OCI-LY1 (cell line): ENCODE measurements around the gene FARP1.

ENCODE experiments used
- H2AFZ ChIP-seq: fragments of 200-600 bp; sonication (generic), shearing (Covaris generic); 2 replicates; pipeline ENCODE4 v1.6.0; 2014; ENCODE audit warnings: antibody characterized with exemption, mild to moderate bottlenecking, low read length
- H3F3A ChIP-seq: fragments of 200-600 bp; sonication (generic), shearing (Covaris generic); 2 replicates; pipeline ENCODE4 v1.6.0; 2014; ENCODE audit warnings: mild to moderate bottlenecking, antibody characterized with exemption, low read length, moderate library complexity; ENCODE audit not compliant: insufficient read depth
- H3K27ac ChIP-seq: fragments of 200-600 bp; sonication (generic); 2 replicates; pipeline ENCODE4 v1.5.1; 2014; ENCODE audit warnings: low read length, mixed run types, mild to moderate bottlenecking, low read depth; ENCODE audit not compliant: poor library complexity, severe bottlenecking
- H3K27me3 ChIP-seq: fragments of 200-600 bp; sonication (generic); 2 replicates; pipeline ENCODE4 v1.6.0; 2014; ENCODE audit warnings: antibody characterized with exemption, mild to moderate bottlenecking, low read length, moderate library complexity; ENCODE audit not compliant: insufficient read depth
- H3K36me3 ChIP-seq: fragments of 200-600 bp; sonication (generic); 2 replicates; pipeline ENCODE4 v1.6.1; 2014; ENCODE audit warnings: mild to moderate bottlenecking, antibody characterized with exemption, low read length, moderate library complexity, mixed read lengths; ENCODE audit not compliant: insufficient read depth
- H3K4me1 ChIP-seq: fragments of 200-600 bp; sonication (generic); 2 replicates; pipeline ENCODE4 v1.5.1; 2014; ENCODE audit warnings: mild to moderate bottlenecking, low read length, moderate library complexity; ENCODE audit not compliant: insufficient read depth, severe bottlenecking
- H3K4me2 ChIP-seq: fragments of 200-600 bp; sonication (generic), shearing (Covaris generic); 2 replicates; pipeline ENCODE4 v1.6.1; 2014; ENCODE audit warnings: low read length
- H3K4me3 ChIP-seq: fragments of 200-600 bp; sonication (generic); 2 replicates; pipeline ENCODE4 v1.5.1; 2014; ENCODE audit warnings: low read length, low read depth, mild to moderate bottlenecking, mixed read lengths; ENCODE audit not compliant: poor library complexity, severe bottlenecking
- H3K79me2 ChIP-seq: fragments of 200-600 bp; shearing (Covaris generic); 2 replicates; pipeline ENCODE4 v1.6.1; 2016; ENCODE audit warnings: mixed run types, low read length, mixed read lengths; ENCODE audit not compliant: insufficient read depth
- H3K9ac ChIP-seq: fragments of 200-600 bp; sonication (generic), shearing (Covaris generic); 2 replicates; pipeline ENCODE4 v1.6.1; 2014; ENCODE audit warnings: mild to moderate bottlenecking, low read length, mixed read lengths
- H3K9me2 ChIP-seq: fragments of 200-600 bp; sonication (generic), shearing (Covaris generic); 2 replicates; pipeline ENCODE4 v1.6.1; 2014; ENCODE audit warnings: low read depth, mild to moderate bottlenecking, low read length, mixed read lengths
- H3K9me3 ChIP-seq: fragments of 200-600 bp; shearing (Covaris generic); 2 replicates; pipeline ENCODE4 v1.6.1; 2014; ENCODE audit warnings: low read length, mixed read lengths
- H4K20me1 ChIP-seq: fragments of 200-600 bp; sonication (generic), shearing (Covaris generic); 2 replicates; pipeline ENCODE4 v1.6.0; 2016; ENCODE audit warnings: mild to moderate bottlenecking, low read length; ENCODE audit not compliant: insufficient read depth
- EZH2 ChIP-seq: fragments of 200-600 bp; sonication (generic), shearing (Covaris generic); IDR thresholded peaks from 2 replicates; pipeline ENCODE4 v1.8.0; 2017; ENCODE audit warnings: borderline replicate concordance, mixed run types, mild to moderate bottlenecking, antibody characterized with exemption, low read length, moderate library complexity, mixed read lengths
- TF ChIP-seq, protein P1 (sequence below): fragments of 200-600 bp; sonication (generic), shearing (Covaris generic); IDR thresholded peaks from 2 replicates; pipeline ENCODE4 v1.5.1; 2017; ENCODE audit warnings: mild to moderate bottlenecking, antibody characterized with exemption, low read length, moderate library complexity, mixed read lengths

The FARP1 gene

DNA sequence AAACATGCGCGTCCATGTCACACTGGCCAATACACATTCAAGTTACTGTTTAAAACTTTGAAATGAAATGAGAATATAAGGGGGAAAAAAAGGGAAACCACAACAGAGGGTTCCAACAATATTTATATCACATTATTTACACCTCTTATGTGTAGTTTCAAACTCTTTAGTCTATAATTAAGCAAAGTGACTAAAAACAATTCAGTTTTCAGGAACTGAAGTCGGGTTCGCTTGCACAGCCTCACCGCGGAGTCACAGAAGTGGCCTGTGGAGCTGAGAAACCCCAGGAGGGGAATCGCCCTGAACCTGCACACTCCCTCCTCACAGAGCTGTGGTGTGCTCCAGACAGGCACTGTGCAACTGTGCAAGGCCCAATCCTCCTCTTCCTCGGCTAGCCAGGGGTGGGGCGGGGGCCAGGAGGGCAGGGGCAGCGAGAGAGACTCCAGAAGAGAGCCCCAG, 358.1 kb downstream of the FARP1 start:
- Histone ChIP-seq H3K27me3 (no peaks in the 10 kb centered on the region), H3K4me3 (no peak overlapping the region), H3K79me2 (peaks cover 6% of the 10 kb centered on the region; the same call in 1 of the 2 replicates), H3K9ac (no peak overlapping the region), H3K9me2 (no peaks in the 10 kb centered on the region), H2AFZ (no peak overlapping the region), H3K27ac (no peak overlapping the region), H3K36me3 (peaks cover 8% of the 10 kb centered on the region; the same call in 1 of the 2 replicates), H3K4me2 (no peak overlapping the region), H3K4me1 (no peaks in the 10 kb centered on the region), H4K20me1 (0 out of 2 replicates have a peak, but pooled peaks cover 2% of the 10 kb centered on the region), H3K9me3 (no peaks in the 10 kb centered on the region), H3F3A (no peaks in the 10 kb centered on the region)
- TF ChIP-seq EZH2 = no peak
- TF ChIP-seq, protein P1, sequence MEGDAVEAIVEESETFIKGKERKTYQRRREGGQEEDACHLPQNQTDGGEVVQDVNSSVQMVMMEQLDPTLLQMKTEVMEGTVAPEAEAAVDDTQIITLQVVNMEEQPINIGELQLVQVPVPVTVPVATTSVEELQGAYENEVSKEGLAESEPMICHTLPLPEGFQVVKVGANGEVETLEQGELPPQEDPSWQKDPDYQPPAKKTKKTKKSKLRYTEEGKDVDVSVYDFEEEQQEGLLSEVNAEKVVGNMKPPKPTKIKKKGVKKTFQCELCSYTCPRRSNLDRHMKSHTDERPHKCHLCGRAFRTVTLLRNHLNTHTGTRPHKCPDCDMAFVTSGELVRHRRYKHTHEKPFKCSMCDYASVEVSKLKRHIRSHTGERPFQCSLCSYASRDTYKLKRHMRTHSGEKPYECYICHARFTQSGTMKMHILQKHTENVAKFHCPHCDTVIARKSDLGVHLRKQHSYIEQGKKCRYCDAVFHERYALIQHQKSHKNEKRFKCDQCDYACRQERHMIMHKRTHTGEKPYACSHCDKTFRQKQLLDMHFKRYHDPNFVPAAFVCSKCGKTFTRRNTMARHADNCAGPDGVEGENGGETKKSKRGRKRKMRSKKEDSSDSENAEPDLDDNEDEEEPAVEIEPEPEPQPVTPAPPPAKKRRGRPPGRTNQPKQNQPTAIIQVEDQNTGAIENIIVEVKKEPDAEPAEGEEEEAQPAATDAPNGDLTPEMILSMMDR = no peak

DNA sequence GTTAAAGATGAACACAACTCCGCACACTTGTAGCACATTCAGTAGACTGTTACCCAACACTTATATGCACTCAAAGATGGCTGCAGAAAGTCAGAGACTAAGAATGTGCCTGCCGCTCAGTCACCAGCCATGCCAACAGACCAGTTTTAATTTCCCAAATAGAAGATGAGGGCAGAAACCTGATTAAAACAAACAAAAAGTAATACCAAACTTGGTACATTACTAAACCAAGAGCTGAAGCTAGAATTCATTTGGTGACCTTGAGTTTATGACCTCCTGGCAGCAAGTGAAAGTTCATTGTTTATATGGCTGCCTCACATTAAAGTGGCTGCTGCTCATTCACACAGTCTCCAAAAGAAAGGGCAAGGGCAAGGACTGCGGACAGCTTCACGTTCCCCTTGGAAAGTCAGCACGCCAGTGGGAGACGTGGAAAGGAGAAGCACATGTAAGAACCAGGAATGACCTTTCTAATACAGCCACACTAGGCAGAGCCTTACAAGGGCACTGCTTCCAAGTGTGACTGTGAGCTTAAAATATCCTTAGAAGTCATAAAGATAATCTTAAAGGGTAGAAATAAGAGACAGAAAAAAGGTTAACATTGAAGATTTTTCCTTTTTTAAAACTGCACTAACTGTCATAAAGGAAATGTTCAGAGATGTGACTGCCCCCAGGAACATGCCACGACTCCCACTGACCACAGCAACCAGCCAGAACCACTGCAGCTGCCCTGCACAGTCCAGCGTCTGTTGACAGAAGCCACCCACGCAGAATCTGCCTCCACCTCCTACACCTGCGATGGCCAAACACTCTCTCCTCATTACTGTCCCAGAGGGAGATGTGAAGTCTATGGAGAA, 360.5 kb downstream of the FARP1 start:
- H3K36me3 ChIP-seq = peaks cover 8% of the 10 kb centered on the region; the same call in 1 of the 2 replicates
- no peak overlapping the region for H2AFZ ChIP-seq
- no peaks in the 10 kb centered on the region for H3F3A ChIP-seq
- no peak overlapping the region for H3K4me3 ChIP-seq
- no peak overlapping the region for H3K4me2 ChIP-seq
- 0 out of 2 replicates have a peak, but pooled peaks cover 2% of the 10 kb centered on the region for H4K20me1 ChIP-seq
- H3K79me2 ChIP-seq = peaks cover 23% of the 10 kb centered on the region
- TF ChIP-seq EZH2 = no peak
- TF ChIP-seq, protein P1 = no peak
- H3K9me2 ChIP-seq = no peaks in the 10 kb centered on the region
- H3K27ac ChIP-seq = no peak overlapping the region
- no peak overlapping the region for H3K9ac ChIP-seq
- H3K4me1 ChIP-seq = no peaks in the 10 kb centered on the region
- H3K9me3 ChIP-seq = no peaks in the 10 kb centered on the region
- H3K27me3 ChIP-seq = no peaks in the 10 kb centered on the region

DNA sequence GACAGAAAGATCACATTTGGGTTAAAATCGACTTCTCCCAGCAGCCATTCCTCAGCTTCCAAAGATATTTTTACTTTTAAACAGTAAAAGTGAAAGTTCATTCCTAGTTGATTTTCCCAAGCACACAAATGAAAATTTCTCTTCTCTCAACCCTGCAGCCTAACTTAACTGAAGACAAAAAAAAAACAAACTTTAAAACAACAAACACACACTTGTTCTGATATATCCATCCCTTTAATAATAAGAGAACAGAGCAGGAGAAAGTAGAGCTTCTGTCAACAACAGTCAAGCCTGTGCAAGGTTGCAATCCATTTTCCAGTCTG, 361.1 kb downstream of the FARP1 start:
- Histone ChIP-seq H2AFZ (no peak overlapping the region), H3K4me3 (no peak overlapping the region), H3K9ac (no peak overlapping the region), H3K79me2 (peaks cover 29% of the 10 kb centered on the region), H3K9me3 (no peaks in the 10 kb centered on the region), H3K9me2 (no peaks in the 10 kb centered on the region), H3F3A (no peaks in the 10 kb centered on the region), H3K27ac (no peak overlapping the region), H4K20me1 (0 out of 2 replicates have a peak, but pooled peaks cover 2% of the 10 kb centered on the region), H3K36me3 (peaks cover 8% of the 10 kb centered on the region; the same call in 1 of the 2 replicates), H3K4me2 (no peak overlapping the region), H3K4me1 (peaks cover under 1% of the 10 kb centered on the region), H3K27me3 (no peaks in the 10 kb centered on the region)
- no peak for TF ChIP-seq EZH2
- TF ChIP-seq, protein P1 = no peak
